HCT116 (cell line): Measurements from ENCODE around the gene AGER. TPM values are rescaled to one million over a fixed set of nuclear protein-coding genes. Genes with fewer than 3 reads are reported as not detected.

ENCODE experiments used
- ATAC-seq: fragments of 200-7000 bp; cut with Tn5 transposase; 2 replicates; pipeline ENCODE4 v1.9.1; 2020; ENCODE audit warnings: mild to moderate bottlenecking, moderate library complexity
- BruUV-seq: library from RNA; stranded (reverse); fragments of 400-500 nt; replicated peaks from 2 replicates; lab custom pipeline; 2021; lab: Mats Ljungman, UMichigan
- CTCF ChIA-PET: fragments of 300-600 bp; sonication (Branson Sonifier 250); formaldehyde crosslinking; loops from one replicate; lab custom pipeline; 2021; ENCODE audit warnings: antibody characterized with exemption; lab: Charles Lee
- POLR2A ChIA-PET: fragments of 300-600, 350-600 bp; sonication (Branson Sonifier 250); formaldehyde crosslinking; loops from one replicate; lab custom pipeline; 2021; ENCODE audit warnings: antibody characterized with exemption; lab: Charles Lee
- RAD21 ChIA-PET, 2 experiments: fragments of 300-600 bp; sonication (Branson Sonifier 250); formaldehyde crosslinking; loops; one replicate each; lab custom pipeline; 2023; ENCODE audit warnings: low total read pairs in 2 of 2; ENCODE audit not compliant: uncharacterized antibody in 2 of 2, unreplicated experiment in 2 of 2, low non-redundant PET in 1 of 2; lab: Charles Lee
- DNase-seq: peaks from one replicate; pipeline ENCODE4 v3.0.0-alpha.2; 2010; ENCODE audit warnings: low read depth, low spot score
- H2AFZ ChIP-seq: fragments of 200-600 bp; shearing (Covaris generic), sonication (generic); 2 replicates; pipeline ENCODE4 v1.6.1; 2017; ENCODE audit warnings: low read depth, mixed run types, mixed read lengths, antibody characterized with exemption, low read length; ENCODE audit not compliant: poor library complexity, severe bottlenecking
- H3K27ac ChIP-seq: 2 replicates; pipeline ENCODE4 v1.5.1; 2012; ENCODE audit warnings: low read depth, low read length
- H3K27me3 ChIP-seq: fragments of 200-600 bp; sonication (generic); 2 replicates; pipeline ENCODE4 v1.6.1; 2016; ENCODE audit warnings: mixed run types, low read length, mixed read lengths; ENCODE audit not compliant: insufficient read depth
- H3K36me3 ChIP-seq, 2 experiments: fragments of 200-500 bp in 1 of 2; fragments of 200-600 bp in 1 of 2; sonication (Bioruptor generic) in 1 of 2; sonication (generic) in 1 of 2; 2 replicates each; pipeline versions ENCODE4 v1.5.1 to v1.6.1; 2014 to 2016; ENCODE audit warnings: low read length in 2 of 2, inconsistent platforms in 1 of 2, mixed read lengths in 1 of 2, mixed run types in 1 of 2; ENCODE audit not compliant: insufficient read depth in 2 of 2, control insufficient read depth in 1 of 2
- H3K4me1 ChIP-seq, 2 experiments: fragments of 200-600 bp in 1 of 2; sonication (generic) in 1 of 2; 2 replicates each; pipeline versions ENCODE4 v1.5.1 to v1.6.1; 2012 to 2017; ENCODE audit warnings: low read length in 2 of 2, inconsistent platforms in 1 of 2, mild to moderate bottlenecking in 1 of 2, mixed read lengths in 1 of 2, mixed run types in 1 of 2, moderate library complexity in 1 of 2; ENCODE audit not compliant: insufficient read depth in 2 of 2, control insufficient read depth in 1 of 2
- H3K4me2 ChIP-seq: fragments of 200-600 bp; sonication (generic); 2 replicates; pipeline ENCODE4 v1.6.1; 2017; ENCODE audit warnings: mixed run types, low read length, mixed read lengths
- H3K4me3 ChIP-seq, 2 experiments: fragments of 200-600 bp in 1 of 2; sonication (generic) in 1 of 2; replicated peaks in 1 of 2; 2 replicates each; pipeline ENCODE4 v1.5.1; 2011 to 2016; ENCODE audit warnings: low read length in 2 of 2, control low read depth in 1 of 2, low read depth in 1 of 2, mild to moderate bottlenecking in 1 of 2, mixed read lengths in 1 of 2, mixed run types in 1 of 2
- H3K79me2 ChIP-seq: fragments of 200-600 bp; sonication (generic); 2 replicates; pipeline ENCODE4 v1.6.1; 2017; ENCODE audit warnings: mild to moderate bottlenecking, mixed run types, low read length, moderate library complexity, mixed read lengths; ENCODE audit not compliant: insufficient read depth
- H3K9ac ChIP-seq: fragments of 200-600 bp; sonication (generic); 2 replicates; pipeline ENCODE4 v1.6.1; 2016; ENCODE audit warnings: low read length, mixed read lengths
- H3K9me2 ChIP-seq: fragments of 200-600 bp; sonication (generic), shearing (Covaris generic); 2 replicates; pipeline ENCODE4 v1.6.1; 2017; ENCODE audit warnings: mixed run types, mild to moderate bottlenecking, moderate library complexity; ENCODE audit not compliant: insufficient read depth
- H3K9me3 ChIP-seq, 2 experiments: fragments of 200-500 bp in 1 of 2; fragments of 200-600 bp in 1 of 2; sonication (Bioruptor generic) in 1 of 2; sonication (generic) in 1 of 2; 2 replicates each; pipeline ENCODE4 v1.6.1; 2014 to 2017; ENCODE audit warnings: low read length in 2 of 2, mixed read lengths in 2 of 2, inconsistent platforms in 1 of 2, low read depth in 1 of 2, mild to moderate bottlenecking in 1 of 2, mixed run types in 1 of 2, moderate library complexity in 1 of 2; ENCODE audit not compliant: control insufficient read depth in 1 of 2, insufficient read depth in 1 of 2
- H4K20me1 ChIP-seq: fragments of 200-600 bp; sonication (generic), shearing (Covaris generic); 2 replicates; pipeline ENCODE4 v1.6.1; 2017; ENCODE audit warnings: mixed run types, mild to moderate bottlenecking, moderate library complexity; ENCODE audit not compliant: insufficient read depth
- CTCF ChIP-seq, 3 experiments: fragments of 200-600 bp in 1 of 3; sonication (generic) in 1 of 3; IDR thresholded peaks in 2 of 3; conservative IDR thresholded peaks in 1 of 3; 2 replicates each; pipeline ENCODE4 v1.5.1; 2012 to 2017; ENCODE audit warnings: low read depth in 2 of 3, low read length in 2 of 3, antibody characterized with exemption in 1 of 3, borderline replicate concordance in 1 of 3, control low read depth in 1 of 3, mild to moderate bottlenecking in 1 of 3, mixed read lengths in 1 of 3, mixed run types in 1 of 3, moderate library complexity in 1 of 3; ENCODE audit not compliant: insufficient read depth in 1 of 3
- SRF ChIP-seq: IDR thresholded peaks from 2 replicates; pipeline ENCODE4 v1.6.1; 2012; ENCODE audit warnings: low read depth
- intact Hi-C: fragments of 100-400 bp; cut with micrococcal nuclease; formaldehyde crosslinking; loops from 2 replicates; pipeline ENCODE4 v1.10.0; 2022
- total RNA-seq: library from RNA; stranded (reverse); gene quantifications from one replicate; pipeline ENCODE4 v1.2.1, GENCODE V29; 2021; ENCODE audit not compliant: unreplicated experiment

Gene AGER
- total RNA-seq, 1 experiment from 2014 or later, result 22.6 TPM

DNA sequence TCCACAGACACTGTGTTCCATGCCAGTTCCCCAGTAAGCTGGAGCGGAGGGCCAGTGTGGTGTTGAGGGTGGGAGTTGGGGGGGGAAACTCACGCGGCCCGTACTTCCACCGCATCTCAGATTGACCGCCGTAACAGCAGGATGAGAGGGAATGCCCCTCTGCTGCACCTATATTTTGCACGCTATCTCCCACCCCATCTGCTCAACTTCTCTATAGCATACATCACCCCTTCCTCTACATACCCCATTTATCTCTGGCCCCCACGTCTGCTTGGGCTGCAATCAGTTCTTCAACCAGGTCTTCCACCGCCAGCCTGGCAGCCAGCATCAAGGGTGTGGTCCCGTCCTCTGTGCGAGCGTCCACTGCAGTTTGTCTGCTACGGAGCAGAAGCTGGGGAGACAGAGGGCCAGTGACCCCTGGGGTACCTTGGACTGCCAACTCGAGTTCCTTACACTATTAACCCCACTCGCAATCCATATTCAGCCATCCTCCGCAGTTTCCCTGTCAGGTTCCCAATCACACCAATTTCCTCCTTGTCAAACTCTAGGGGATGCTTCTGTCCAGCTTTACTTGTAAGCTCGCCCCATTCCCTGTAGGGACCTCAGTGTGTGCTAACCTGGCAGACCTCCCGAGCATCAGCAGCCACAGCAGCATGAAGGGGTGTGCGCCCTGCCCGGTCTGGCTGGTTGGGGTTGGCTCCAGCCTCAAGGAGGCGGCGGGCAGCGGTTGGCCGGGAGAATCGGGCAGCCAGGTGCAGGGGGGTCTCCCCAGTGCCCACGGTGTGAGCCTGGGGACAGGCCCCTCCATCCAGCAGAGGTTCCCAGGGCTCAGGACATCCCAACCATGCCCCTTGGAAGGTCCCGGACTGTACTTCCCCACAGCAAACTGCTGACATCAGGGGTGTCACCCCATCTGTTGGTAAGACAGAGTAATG is 12.9 kb upstream of the AGER start:
- RAD21 ChIA-PET, result no interaction called here
- POLR2A ChIA-PET, result no interaction called here
- CTCF ChIA-PET, result interaction anchor here (0.8 kb wide), 1 partner anchor 149 kb away, joined by 3 read pairs; no protein-coding TSS in a partner anchor
- intact Hi-C loops, result loop anchor here (1.0 kb wide), 1 partner anchor 67 kb away; the partner anchor contains the start of gene FKBPL
- Histone ChIP-seq H3K36me3 (no peaks in the 10 kb centered on the region), H3K9me2 (no peaks in the 10 kb centered on the region), H3K27ac (peak overlapping the region; percentile 99), H4K20me1 (no peaks in the 10 kb centered on the region), H2AFZ (no peak overlapping the region), H3K9ac (peak overlapping the region; percentile 97), H3K4me2 (peak overlapping the region; percentile 89), H3K79me2 (no peaks in the 10 kb centered on the region), H3K27me3 (no peaks in the 10 kb centered on the region), H3K9me3 (no peaks in the 10 kb centered on the region), H3K4me3 (peak overlapping the region; percentile 70 to 76), H3K4me1 (peaks cover 21 to 45% of the 10 kb centered on the region in 2 experiments)
- DNase-seq (no peak), ATAC-seq (no peak)
- no TSS peak for BruUV-seq
- TF ChIP-seq CTCF (IDR thresholded peaks at IDR 0.05 in 2 of 3, conservative IDR thresholded peaks at IDR 0.05 in 1 of 3; ENCODE audit: borderline replicate concordance in 1 of 3, insufficient read depth in 1 of 3, low read depth in 2 of 3, low read length in 2 of 3) (0 out of 6 replicates have a peak, but pooled peaks of 1 of the 3 experiments have one; percentile 4), SRF (no peak)
